Upper lobe of left lung (tissue), 6 donors: Measurements from ENCODE around the gene KPNA6. TPM values are rescaled to one million over a fixed set of nuclear protein-coding genes. Genes with fewer than 3 reads are reported as not detected.

Experiments used
- ATAC-seq, 2 donors: fragments of 200-7000 bp; cut with Tn5 transposase; one replicate each; pipeline ENCODE4 v1.9.1; 2022; ENCODE audit warnings: mild to moderate bottlenecking in 2 of 2, moderate library complexity in 2 of 2; ENCODE audit not compliant: low FRiP score in 2 of 2
- DNase-seq, 2 donors: peaks; one replicate each; pipeline ENCODE4 v3.0.0-alpha.2; 2019 to 2020
- H3K27ac ChIP-seq, 4 donors: fragments of 200-600 bp; sonication (generic); one replicate each; pipeline ENCODE4 v1.5.1; 2016 to 2019
- H3K27me3 ChIP-seq, 4 donors: fragments of 200-600 bp; sonication (generic); one replicate each; pipeline ENCODE4 v1.5.1; 2017 to 2019
- H3K36me3 ChIP-seq, 4 donors: fragments of 200-600 bp; sonication (generic); one replicate each; pipeline ENCODE4 v1.5.1; 2016 to 2019
- H3K4me1 ChIP-seq, 4 donors: fragments of 200-600 bp; sonication (generic); one replicate each; pipeline ENCODE4 v1.5.1; 2018 to 2019
- H3K4me3 ChIP-seq, 4 donors: fragments of 200-600 bp; sonication (generic); one replicate each; pipeline ENCODE4 v1.5.1; 2017 to 2019; ENCODE audit warnings: mild to moderate bottlenecking in 2 of 4, moderate library complexity in 1 of 4
- H3K9me3 ChIP-seq, 4 donors: fragments of 200-600 bp; sonication (generic); one replicate each; pipeline ENCODE4 v1.5.1; 2018 to 2019
- EP300 ChIP-seq, 4 donors: sonication (generic); formaldehyde crosslinking; IDR thresholded peaks; one replicate each; pipeline ENCODE4 v1.5.1; 2017; ENCODE audit warnings: antibody characterized with exemption in 4 of 4, control low read depth in 2 of 4
- POLR2A ChIP-seq, 4 donors: fragments of 450-650 bp; IDR thresholded peaks; one replicate each; pipeline ENCODE4 v1.5.1; 2016 to 2017; ENCODE audit warnings: antibody characterized with exemption in 4 of 4, mild to moderate bottlenecking in 2 of 4
- POLR2AphosphoS5 ChIP-seq, 2 donors: sonication (generic); formaldehyde crosslinking; IDR thresholded peaks; one replicate each; pipeline ENCODE4 v1.5.1; 2017; ENCODE audit warnings: antibody characterized with exemption in 2 of 2
- WGBS, 2 donors: methylation state at CpG; one replicate each; pipeline ENCODE4 v1.1.5; 2017 to 2018; 5-methylcytosine and 5-hydroxymethylcytosine counted together
- total RNA-seq, 6 donors: library from RNA; depleted of rRNA in 4 of 6; stranded (reverse); fragments of >200 nt in 4 of 6; gene quantifications; one replicate each; pipeline versions ENCODE4 v1.1.0 to v1.2.1, GENCODE V29; 2016 to 2021
- TF ChIP-seq, protein P1 (sequence below), 6 experiments: fragments of 450-650 bp in 4 of 6; fragments of 200-600 bp in 2 of 6; sonication (generic) in 2 of 6; IDR thresholded peaks; one replicate each; pipeline ENCODE4 v1.5.1; 2016 to 2019; ENCODE audit warnings: antibody characterized with exemption in 6 of 6
- donor health status: DM: no; HTN: no; CAD: no; lungs with moderate emphysema.
- donor health status: DM: no; HTN: yes; CAD: no; lungs with severe emphysema.

Gene KPNA6
- total RNA-seq, 6 donors from 2014 or later: 16.8 to 53.8 (median 42.0) TPM

- H3K4me1 ChIP-seq: peaks cover 19 to 36% (median 33%) of the 10 kb centered on the region in 4 donors
- peak in 1 of 2 donors; percentile 47 for TF ChIP-seq POLR2AphosphoS5 (IDR thresholded peaks at IDR 0.05)
- TF ChIP-seq POLR2A (IDR thresholded peaks at IDR 0.05): peak in 1 of 4 donors; percentile 26
- no peak for TF ChIP-seq EP300 (IDR thresholded peaks at IDR 0.05)
- peak within 1 kb of the TSS; percentile 63 to 69 (median 64) for H3K4me3 ChIP-seq
- H3K27me3 ChIP-seq: no peaks in the 10 kb centered on the region
- DNase-seq: peak; percentile 60 to 86
- peak within 1 kb of the TSS; percentile 62 to 79 (median 73) for H3K27ac ChIP-seq
- ATAC-seq: peak; percentile 22 to 73
- H3K36me3 ChIP-seq: peaks cover 2 to 25% (median 17%) of the 10 kb centered on the region in 4 donors
- WGBS, 2 donors: 1% methylated on average over 9 to 34 of the region's 34 CpGs
- no peaks in the 10 kb centered on the region for H3K9me3 ChIP-seq
Observed at GRCh38 chr1:32200226-32201010, 92.6 kb downstream of the KPNA6 start, which contains the start of gene CCDC28B. CCDC28B (plus strand) TSS chr1:32200595; CDS start chr1:32201936, 1,341 bp downstream.

GRCh38 chr1:32201011-32201855 is 93.4 kb downstream of the KPNA6 start:
- Histone ChIP-seq H3K27me3 (no peaks in the 10 kb centered on the region), H3K36me3 (peaks cover 0 to 17% (median 10%) of the 10 kb centered on the region in 4 donors), H3K9me3 (no peaks in the 10 kb centered on the region), H3K4me1 (peaks cover 22 to 40% (median 38%) of the 10 kb centered on the region in 4 donors), H3K27ac (peak overlapping the region; percentile 62 to 79 (median 73)), H3K4me3 (peak overlapping the region; percentile 63 to 69 (median 64))
- WGBS, 2 donors: 3 to 5% methylated on average over 10 to 24 of the region's 26 CpGs
- DNase-seq (peak; percentile 65 to 82), ATAC-seq (peak; percentile 38 to 50)
- peak in 1 of 2 donors; percentile 18 for TF ChIP-seq POLR2AphosphoS5 (IDR thresholded peaks at IDR 0.05)
- no peak for TF ChIP-seq POLR2A (IDR thresholded peaks at IDR 0.05)
- TF ChIP-seq EP300 (IDR thresholded peaks at IDR 0.05): no peak
- TF ChIP-seq, protein P1, sequence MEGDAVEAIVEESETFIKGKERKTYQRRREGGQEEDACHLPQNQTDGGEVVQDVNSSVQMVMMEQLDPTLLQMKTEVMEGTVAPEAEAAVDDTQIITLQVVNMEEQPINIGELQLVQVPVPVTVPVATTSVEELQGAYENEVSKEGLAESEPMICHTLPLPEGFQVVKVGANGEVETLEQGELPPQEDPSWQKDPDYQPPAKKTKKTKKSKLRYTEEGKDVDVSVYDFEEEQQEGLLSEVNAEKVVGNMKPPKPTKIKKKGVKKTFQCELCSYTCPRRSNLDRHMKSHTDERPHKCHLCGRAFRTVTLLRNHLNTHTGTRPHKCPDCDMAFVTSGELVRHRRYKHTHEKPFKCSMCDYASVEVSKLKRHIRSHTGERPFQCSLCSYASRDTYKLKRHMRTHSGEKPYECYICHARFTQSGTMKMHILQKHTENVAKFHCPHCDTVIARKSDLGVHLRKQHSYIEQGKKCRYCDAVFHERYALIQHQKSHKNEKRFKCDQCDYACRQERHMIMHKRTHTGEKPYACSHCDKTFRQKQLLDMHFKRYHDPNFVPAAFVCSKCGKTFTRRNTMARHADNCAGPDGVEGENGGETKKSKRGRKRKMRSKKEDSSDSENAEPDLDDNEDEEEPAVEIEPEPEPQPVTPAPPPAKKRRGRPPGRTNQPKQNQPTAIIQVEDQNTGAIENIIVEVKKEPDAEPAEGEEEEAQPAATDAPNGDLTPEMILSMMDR (IDR thresholded peaks at IDR 0.05): no peak

DNA sequence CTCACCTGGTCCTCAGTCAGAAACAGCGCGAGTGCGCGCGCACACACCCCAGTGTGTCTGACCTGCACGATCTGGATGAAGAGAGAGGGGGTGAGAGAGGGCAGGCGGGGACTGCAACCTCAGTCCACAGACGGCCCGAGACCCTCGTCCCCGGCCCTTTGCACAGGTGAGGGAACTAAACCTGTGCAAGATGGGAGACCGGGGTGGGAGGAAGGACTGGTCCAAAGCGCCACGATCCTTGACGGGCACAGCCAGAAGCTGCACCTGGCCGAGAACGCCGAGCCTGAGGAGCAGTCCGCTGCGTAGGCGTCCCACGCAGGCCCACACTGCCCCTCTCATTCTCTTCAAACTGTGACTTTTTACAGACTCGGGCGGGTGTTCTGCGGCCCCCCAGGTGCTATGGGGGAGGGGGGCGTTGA is 97.1 kb downstream of the KPNA6 start:
- no peaks in the 10 kb centered on the region for H3K36me3 ChIP-seq
- no peaks in the 10 kb centered on the region for H3K27me3 ChIP-seq
- peaks cover 24 to 42% (median 32%) of the 10 kb centered on the region in 4 donors for H3K4me1 ChIP-seq
- ATAC-seq (peak in 1 of 2 donors; percentile 1), DNase-seq (peak; percentile 40 to 73)
- H3K27ac ChIP-seq: peak overlapping the region in 3 of 4 donors; percentile 5 to 71 (median 68)
- H3K9me3 ChIP-seq: no peaks in the 10 kb centered on the region
- TF ChIP-seq, protein P1 (IDR thresholded peaks at IDR 0.05): peak in 1 of 6 experiments; percentile 7
- no peak for TF ChIP-seq EP300 (IDR thresholded peaks at IDR 0.05)
- WGBS, 2 donors: 39 to 43% methylated on average over 14 to 26 of the region's 26 CpGs
- H3K4me3 ChIP-seq: peak overlapping the region; percentile 40 to 78 (median 68)

DNA sequence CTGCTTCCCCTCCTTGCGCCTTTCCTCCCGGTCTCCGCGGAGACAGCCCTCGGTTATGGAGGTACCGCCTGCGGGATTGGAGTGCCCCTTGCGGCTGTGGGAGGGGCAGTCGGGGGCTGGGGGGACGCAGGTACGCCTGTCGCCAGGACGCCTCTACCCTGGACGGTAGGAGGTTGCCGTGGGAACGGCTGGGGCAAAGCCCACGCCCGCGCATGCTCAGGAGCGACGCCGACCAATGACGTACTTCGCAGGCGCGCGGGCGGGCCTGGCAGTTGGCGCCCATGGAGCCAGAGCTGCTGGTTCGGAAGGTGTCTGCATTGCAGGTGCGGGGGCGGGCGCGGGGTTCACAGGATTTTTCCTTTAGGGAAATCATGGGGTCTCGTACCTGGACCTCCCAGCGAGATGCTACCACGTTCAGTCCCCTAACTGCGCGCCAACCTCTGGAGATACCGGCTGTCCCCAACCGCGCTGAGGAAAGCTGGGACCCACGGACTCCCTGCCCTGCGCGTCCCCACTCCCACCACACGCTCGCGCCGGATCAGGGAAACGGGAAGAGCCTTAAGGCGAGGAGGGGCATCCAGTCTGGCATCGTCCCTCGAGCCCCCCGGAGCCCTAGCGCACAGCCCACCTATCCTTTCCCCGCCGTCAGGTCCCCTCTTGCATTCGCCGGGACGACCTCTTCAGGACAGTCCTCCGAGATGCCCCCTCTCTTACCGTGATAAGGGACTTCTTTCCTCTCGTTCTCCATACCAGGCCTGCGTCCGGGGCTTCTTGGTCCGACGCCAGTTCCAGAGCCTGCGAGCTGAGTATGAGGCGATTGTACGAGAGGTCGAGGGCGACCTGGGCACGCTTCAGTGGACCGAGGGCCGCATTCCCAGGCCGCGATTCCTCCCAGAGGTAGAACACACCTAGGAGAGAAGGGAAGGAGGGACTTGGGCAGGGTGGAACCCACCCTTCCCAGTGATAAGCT is 97.8 kb downstream of the KPNA6 start, which contains the start of gene IQCC:
Gene IQCC, plus strand, starts transcription at position 271 of the 970 bp plus-strand sequence. Its CDS starts 11 bp downstream, at position 282.
- TF ChIP-seq EP300 (IDR thresholded peaks at IDR 0.05) (peak in 1 of 4 donors; percentile 18), POLR2A (IDR thresholded peaks at IDR 0.05) (peak in 3 of 4 donors; percentile 52 to 66 (median 56)), POLR2AphosphoS5 (IDR thresholded peaks at IDR 0.05) (peak; percentile 68 to 84)
- TF ChIP-seq, protein P1 (IDR thresholded peaks at IDR 0.05): peak in 1 of 6 experiments; percentile 17
- H3K27me3 ChIP-seq: no peaks in the 10 kb centered on the region
- H3K4me3 ChIP-seq: peak within 1 kb of the TSS; percentile 40 to 78 (median 68)
- H3K9me3 ChIP-seq: no peaks in the 10 kb centered on the region
- peak; percentile 90 to 97 for DNase-seq
- H3K4me1 ChIP-seq: peaks cover 23 to 36% (median 28%) of the 10 kb centered on the region in 4 donors
- ATAC-seq: peak; percentile 90
- no peaks in the 10 kb centered on the region for H3K36me3 ChIP-seq
- 2 to 4% methylated on average over 24 to 50 of the region's 77 CpGs for WGBS, 2 donors
- peak within 1 kb of the TSS in 3 of 4 donors; percentile 5 to 71 (median 68) for H3K27ac ChIP-seq
